Measurements from ENCODE around the gene IL21R.

- TF ChIP-seq CTCF (IDR thresholded peaks at IDR 0.05) (no peak), POLR2A (IDR thresholded peaks at IDR 0.05) (no peak)
Observed at GRCh38 chr16:27499659-27500055, 97.7 kb downstream of the IL21R start.

Measured in heart left ventricle (tissue), 13 donors.